ENCODE data around the gene C1QTNF9B. TPM values are rescaled to one million over a fixed set of nuclear protein-coding genes. Genes with fewer than 3 reads are reported as not detected.

The C1QTNF9B gene
- total RNA-seq, 4 donors from 2014 or later: 1.1 TPM; not detected in 3

DNA sequence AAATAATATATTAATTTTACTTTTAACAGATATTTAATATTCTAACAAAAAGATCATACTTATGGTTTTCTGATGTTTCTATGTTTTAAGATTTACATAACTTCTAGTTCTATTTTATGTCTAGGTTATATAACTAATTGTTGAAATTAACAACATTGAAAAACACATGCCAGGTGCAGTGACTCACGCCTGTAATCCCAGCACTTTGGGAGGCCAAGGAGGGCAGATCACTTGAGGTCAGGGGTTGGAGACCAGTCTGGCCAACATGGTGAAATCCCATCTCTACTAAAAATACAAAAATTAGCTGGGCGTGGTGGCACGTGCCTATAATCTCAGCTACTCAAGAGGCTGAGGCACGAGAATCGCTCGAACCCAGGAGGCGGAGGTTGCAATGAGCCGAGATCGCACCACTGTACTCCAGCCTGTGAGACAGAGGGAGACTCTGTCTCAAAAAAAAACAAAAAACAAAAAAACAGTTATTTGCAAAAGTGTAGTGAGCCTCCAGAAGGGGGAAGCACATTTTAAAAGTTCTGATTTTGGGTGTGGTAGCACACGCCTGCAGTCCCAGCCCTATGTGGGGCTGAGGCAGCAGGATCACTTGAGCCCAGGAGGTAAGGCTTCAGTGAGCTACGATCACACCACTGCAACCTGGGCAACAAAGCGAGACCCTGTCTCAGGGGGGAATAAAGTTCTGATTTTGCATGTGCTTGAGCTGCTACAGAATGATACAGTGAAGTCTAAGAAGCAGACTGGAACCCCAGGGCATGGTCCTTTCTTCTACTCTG is 26.8 kb downstream of the C1QTNF9B start:
- peak overlapping the region; percentile 64 for H3K27ac ChIP-seq
- WGBS: 53% methylated on average over 12 of the region's 12 CpGs
- TF ChIP-seq, protein P1, sequence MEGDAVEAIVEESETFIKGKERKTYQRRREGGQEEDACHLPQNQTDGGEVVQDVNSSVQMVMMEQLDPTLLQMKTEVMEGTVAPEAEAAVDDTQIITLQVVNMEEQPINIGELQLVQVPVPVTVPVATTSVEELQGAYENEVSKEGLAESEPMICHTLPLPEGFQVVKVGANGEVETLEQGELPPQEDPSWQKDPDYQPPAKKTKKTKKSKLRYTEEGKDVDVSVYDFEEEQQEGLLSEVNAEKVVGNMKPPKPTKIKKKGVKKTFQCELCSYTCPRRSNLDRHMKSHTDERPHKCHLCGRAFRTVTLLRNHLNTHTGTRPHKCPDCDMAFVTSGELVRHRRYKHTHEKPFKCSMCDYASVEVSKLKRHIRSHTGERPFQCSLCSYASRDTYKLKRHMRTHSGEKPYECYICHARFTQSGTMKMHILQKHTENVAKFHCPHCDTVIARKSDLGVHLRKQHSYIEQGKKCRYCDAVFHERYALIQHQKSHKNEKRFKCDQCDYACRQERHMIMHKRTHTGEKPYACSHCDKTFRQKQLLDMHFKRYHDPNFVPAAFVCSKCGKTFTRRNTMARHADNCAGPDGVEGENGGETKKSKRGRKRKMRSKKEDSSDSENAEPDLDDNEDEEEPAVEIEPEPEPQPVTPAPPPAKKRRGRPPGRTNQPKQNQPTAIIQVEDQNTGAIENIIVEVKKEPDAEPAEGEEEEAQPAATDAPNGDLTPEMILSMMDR (IDR thresholded peaks at IDR 0.05): no peak
- TF ChIP-seq POLR2A (IDR thresholded peaks at IDR 0.05) (no peak), EP300 (IDR thresholded peaks at IDR 0.05) (no peak), POLR2AphosphoS5 (IDR thresholded peaks at IDR 0.05) (no peak)

DNA sequence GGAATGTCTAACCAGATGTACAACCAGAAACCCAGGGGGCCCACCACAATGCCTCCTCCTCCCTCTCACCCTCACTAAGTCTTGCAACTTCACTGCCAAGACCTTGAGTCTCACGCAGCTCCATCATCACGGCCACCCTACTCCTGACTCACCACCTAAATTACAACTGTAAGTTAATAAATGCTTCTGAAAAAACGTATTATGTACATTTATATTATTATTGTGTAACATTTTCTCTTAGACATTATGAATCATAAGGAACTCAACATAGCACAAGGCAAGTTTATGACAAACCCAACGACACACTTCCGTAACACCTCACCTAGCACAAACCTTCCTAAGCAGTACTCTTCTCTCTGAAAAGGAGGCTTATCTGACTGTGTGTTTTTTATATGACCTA is 28.8 kb downstream of the C1QTNF9B start:
- H3K9me3 ChIP-seq: no peaks in the 10 kb centered on the region
- no peak for DNase-seq (ENCODE audit: low spot score in 2 of 2)
- no peak overlapping the region for H3K27ac ChIP-seq
- TF ChIP-seq POLR2AphosphoS5 (IDR thresholded peaks at IDR 0.05): no peak
- TF ChIP-seq, protein P1 (IDR thresholded peaks at IDR 0.05): no peak
- TF ChIP-seq POLR2A (IDR thresholded peaks at IDR 0.05): no peak
- no peak for TF ChIP-seq EP300 (IDR thresholded peaks at IDR 0.05)
- 59% methylated on average over 5 of the region's 5 CpGs for WGBS
- no peaks in the 10 kb centered on the region for H3K27me3 ChIP-seq
- H3K4me3 ChIP-seq: no peak overlapping the region
- peaks cover 20% of the 10 kb centered on the region for H3K4me1 ChIP-seq
- peaks cover 7% of the 10 kb centered on the region for H3K36me3 ChIP-seq

More for the DNA sequence above, 26.8 kb downstream of the C1QTNF9B start:
- Histone ChIP-seq H3K27me3 (no peaks in the 10 kb centered on the region), H3K9me3 (no peaks in the 10 kb centered on the region), H3K36me3 (peaks cover 15% of the 10 kb centered on the region), H3K4me1 (peaks cover 18% of the 10 kb centered on the region), H3K4me3 (no peak overlapping the region)
- no peak for DNase-seq (ENCODE audit: low spot score in 2 of 2)

DNA sequence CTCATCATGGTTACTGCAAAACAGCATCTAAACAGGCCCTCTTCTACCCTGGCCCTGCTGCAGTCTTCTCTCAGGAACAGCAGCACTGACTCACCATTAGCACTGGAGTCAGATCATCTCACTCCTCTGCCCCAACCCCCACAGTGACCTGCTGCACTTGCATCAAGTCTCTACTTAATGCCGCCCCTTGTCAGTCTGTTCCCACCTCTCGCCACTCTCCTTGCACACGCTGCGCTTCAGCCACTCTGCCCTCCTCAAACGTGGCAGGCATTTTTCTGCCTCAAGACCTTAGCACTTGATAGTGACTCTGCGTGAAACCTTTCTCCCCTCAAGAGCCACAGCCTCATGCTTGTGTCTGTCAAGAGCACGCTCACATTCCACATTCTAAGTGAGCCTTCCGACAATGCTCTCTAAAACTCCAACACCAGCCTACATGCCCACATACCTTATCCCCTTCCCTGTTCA is 30.2 kb downstream of the C1QTNF9B start:
- DNase-seq (ENCODE audit: low spot score in 2 of 2): no peak
- Histone ChIP-seq H3K9me3 (no peaks in the 10 kb centered on the region), H3K36me3 (no peaks in the 10 kb centered on the region), H3K4me1 (peaks cover 32% of the 10 kb centered on the region), H3K27ac (no peak overlapping the region), H3K4me3 (no peak overlapping the region), H3K27me3 (no peaks in the 10 kb centered on the region)
- WGBS: 88% methylated on average over 8 of the region's 8 CpGs
- TF ChIP-seq POLR2AphosphoS5 (IDR thresholded peaks at IDR 0.05) (no peak), POLR2A (IDR thresholded peaks at IDR 0.05) (no peak), EP300 (IDR thresholded peaks at IDR 0.05) (no peak)
- TF ChIP-seq, protein P1 (IDR thresholded peaks at IDR 0.05): no peak

DNA sequence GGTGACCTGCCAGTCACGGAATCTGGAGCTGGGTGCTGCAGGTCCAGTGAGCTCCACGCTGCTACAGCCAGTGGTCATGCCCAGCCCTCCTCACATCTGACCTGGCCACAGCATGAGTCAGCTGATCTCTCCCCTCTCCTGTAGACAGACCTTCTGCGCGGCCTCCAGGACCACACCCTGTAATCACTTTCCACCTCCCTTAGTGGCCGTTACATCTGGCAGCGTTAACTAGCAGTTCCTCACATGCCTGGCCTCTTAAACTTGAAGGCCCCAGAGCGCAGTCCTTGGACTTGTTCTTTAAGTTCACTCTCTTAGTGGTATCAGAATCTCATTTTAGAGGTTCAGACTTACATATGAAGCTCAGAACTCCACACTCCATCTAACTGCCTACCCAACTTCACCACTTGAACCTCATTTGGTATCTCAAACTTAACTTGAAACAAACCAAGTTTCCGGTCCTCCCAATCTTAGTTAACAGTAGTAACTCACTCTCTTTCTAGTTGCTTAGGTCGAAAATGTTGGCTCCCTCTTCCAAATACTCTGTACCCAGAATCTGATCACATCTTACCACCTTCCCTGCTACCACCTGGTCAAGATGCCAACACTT is 30.8 kb downstream of the C1QTNF9B start:
- Histone ChIP-seq H3K4me1 (peaks cover 30% of the 10 kb centered on the region), H3K36me3 (no peaks in the 10 kb centered on the region), H3K27me3 (no peaks in the 10 kb centered on the region), H3K9me3 (no peaks in the 10 kb centered on the region), H3K4me3 (no peak overlapping the region), H3K27ac (no peak overlapping the region)
- 79% methylated on average over 9 of the region's 9 CpGs for WGBS
- no peak for DNase-seq (ENCODE audit: low spot score in 2 of 2)
- TF ChIP-seq POLR2AphosphoS5 (IDR thresholded peaks at IDR 0.05): no peak
- TF ChIP-seq EP300 (IDR thresholded peaks at IDR 0.05): no peak
- no peak for TF ChIP-seq POLR2A (IDR thresholded peaks at IDR 0.05)
- TF ChIP-seq, protein P1 (IDR thresholded peaks at IDR 0.05): no peak

DNA sequence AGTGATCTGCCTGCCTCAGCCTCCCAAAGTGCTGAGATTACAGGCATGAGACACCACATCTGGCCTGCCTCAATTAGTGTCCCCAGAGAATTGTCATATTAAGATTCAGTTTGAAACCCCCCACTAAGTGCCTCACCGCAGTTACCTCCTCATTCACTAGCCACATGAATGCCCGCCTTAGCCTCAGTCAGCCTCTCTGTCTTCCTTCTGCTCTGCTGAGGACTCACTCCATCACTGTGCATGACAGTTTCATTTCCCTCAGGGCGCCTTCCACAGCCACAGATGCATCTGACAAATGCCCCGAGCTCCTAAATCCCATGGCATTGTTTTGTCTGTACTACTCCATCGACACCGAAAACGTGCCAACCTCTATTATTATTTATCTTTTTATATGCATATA is 31.4 kb downstream of the C1QTNF9B start:
- Histone ChIP-seq H3K9me3 (no peaks in the 10 kb centered on the region), H3K4me3 (no peak overlapping the region), H3K27ac (no peak overlapping the region), H3K4me1 (peaks cover 23% of the 10 kb centered on the region), H3K27me3 (no peaks in the 10 kb centered on the region), H3K36me3 (no peaks in the 10 kb centered on the region)
- TF ChIP-seq EP300 (IDR thresholded peaks at IDR 0.05): no peak
- TF ChIP-seq POLR2A (IDR thresholded peaks at IDR 0.05): no peak
- no peak for TF ChIP-seq POLR2AphosphoS5 (IDR thresholded peaks at IDR 0.05)
- TF ChIP-seq, protein P1 (IDR thresholded peaks at IDR 0.05): no peak
- DNase-seq (ENCODE audit: low spot score in 2 of 2): no peak
- 89% methylated on average over 7 of the region's 7 CpGs for WGBS

All from suprapubic skin (tissue), 4 donors.